IMR-90 (cell line): Measurements from ENCODE around the gene KIRREL1.

Source experiments
- BHLHE40 ChIP-seq: fragments of 150-350 bp; IDR thresholded peaks from 2 replicates; pipeline ENCODE4 v1.6.1; 2016; ENCODE audit warnings: mild to moderate bottlenecking, low read depth, low read length
- CEBPB ChIP-seq: IDR thresholded peaks from 2 replicates; pipeline ENCODE4 v1.6.1; 2012; ENCODE audit warnings: low read depth, low read length, improper control_type of control experiment
- CHD1 ChIP-seq: IDR thresholded peaks from 2 replicates; pipeline ENCODE4 v1.6.1; 2012; ENCODE audit warnings: low read depth, low read length, improper control_type of control experiment
- CTCF ChIP-seq: conservative IDR thresholded peaks from 2 replicates; pipeline ENCODE4 v1.5.1; 2012; ENCODE audit warnings: mild to moderate bottlenecking, low read depth, low read length, improper control_type of control experiment
- FOS ChIP-seq: fragments of 150-350 bp; IDR thresholded peaks from 2 replicates; pipeline ENCODE4 v1.6.1; 2016; ENCODE audit warnings: low read depth, low read length
- POLR2A ChIP-seq: IDR thresholded peaks from 2 replicates; pipeline ENCODE4 v1.6.1; 2012; ENCODE audit warnings: mild to moderate bottlenecking, low read depth, low read length
- RAD21 ChIP-seq: IDR thresholded peaks from 2 replicates; pipeline ENCODE4 v1.6.1; 2012; ENCODE audit warnings: low read length, improper control_type of control experiment
- RCOR1 ChIP-seq: IDR thresholded peaks from 2 replicates; pipeline ENCODE4 v1.6.1; 2012; ENCODE audit warnings: mild to moderate bottlenecking, low read length, improper control_type of control experiment; ENCODE audit not compliant: insufficient replicate concordance
- RFX5 ChIP-seq: IDR thresholded peaks from 2 replicates; pipeline ENCODE4 v1.8.0; 2012; ENCODE audit warnings: low read depth, mild to moderate bottlenecking, low read length, moderate library complexity
- USF2 ChIP-seq: fragments of 150-350 bp; IDR thresholded peaks from 2 replicates; pipeline ENCODE4 v1.6.1; 2017; ENCODE audit warnings: mild to moderate bottlenecking, antibody characterized with exemption, low read length, low read depth

DNA sequence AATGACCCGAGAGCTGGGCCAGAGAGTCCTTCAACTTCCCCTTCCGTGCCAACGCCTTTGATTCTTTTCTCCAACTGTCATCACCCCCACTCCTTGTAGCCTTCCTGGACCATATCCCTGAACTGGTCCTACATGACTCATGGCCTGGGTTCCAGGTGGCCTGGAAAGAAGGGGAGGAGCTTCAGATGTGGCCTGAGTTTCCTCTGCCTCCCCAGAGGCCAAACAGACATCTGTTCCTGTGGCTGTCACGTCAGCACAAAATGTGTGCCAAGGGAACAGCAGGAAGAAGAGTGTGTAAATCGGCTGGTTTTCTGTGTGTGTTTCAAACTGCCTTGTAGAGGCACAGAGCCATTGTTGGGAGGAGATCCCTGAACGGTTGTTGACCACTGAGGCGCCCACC is 24.9 kb upstream of the KIRREL1 start:
- TF ChIP-seq CTCF (no peak), POLR2A (no peak), BHLHE40 (no peak), RAD21 (no peak), CEBPB (no peak), FOS (no peak), RFX5 (no peak), RCOR1 (no peak), USF2 (no peak), CHD1 (no peak)
